ENCODE results near the gene PALLD. TPM values are rescaled to one million over a fixed set of nuclear protein-coding genes. Genes with fewer than 3 reads are reported as not detected.

Gene PALLD
- total RNA-seq, 1 donor from 2014 or later: 45.6 TPM

- no peak for DNase-seq (ENCODE audit: low read depth)
- TF ChIP-seq CTCF (conservative IDR thresholded peaks at IDR 0.05; ENCODE audit: low read depth, low read length): no peak
- no peak overlapping the region for H3K4me3 ChIP-seq (ENCODE audit: low read depth, low read length)
Observed at GRCh38 chr4:168766604-168767316, 269.9 kb downstream of the PALLD start.

- TF ChIP-seq CTCF (conservative IDR thresholded peaks at IDR 0.05; ENCODE audit: low read depth, low read length): no peak
- DNase-seq (ENCODE audit: low read depth): no peak
- H3K4me3 ChIP-seq (ENCODE audit: low read depth, low read length): no peak overlapping the region
Observed at GRCh38 chr4:168769416-168769815, 272.6 kb downstream of the PALLD start.

- no peak for DNase-seq (ENCODE audit: low read depth)
- H3K4me3 ChIP-seq (ENCODE audit: low read depth, low read length): no peak overlapping the region
- no peak for TF ChIP-seq CTCF (conservative IDR thresholded peaks at IDR 0.05; ENCODE audit: low read depth, low read length)
Observed at GRCh38 chr4:168769837-168770236, 273.0 kb downstream of the PALLD start.

- peak; percentile 15 for TF ChIP-seq CTCF (conservative IDR thresholded peaks at IDR 0.05; ENCODE audit: low read depth, low read length)
- no peak overlapping the region for H3K4me3 ChIP-seq (ENCODE audit: low read depth, low read length)
- no peak for DNase-seq (ENCODE audit: low read depth)
Observed at GRCh38 chr4:168771251-168771650, 274.4 kb downstream of the PALLD start.

GRCh38 chr4:168773388-168774195 is 276.7 kb downstream of the PALLD start:
- TF ChIP-seq CTCF (conservative IDR thresholded peaks at IDR 0.05; ENCODE audit: low read depth, low read length): no peak
- no peak for DNase-seq (ENCODE audit: low read depth)
- no peak overlapping the region for H3K4me3 ChIP-seq (ENCODE audit: low read depth, low read length)

GRCh38 chr4:168776382-168776781 is 279.5 kb downstream of the PALLD start:
- no peak for TF ChIP-seq CTCF (conservative IDR thresholded peaks at IDR 0.05; ENCODE audit: low read depth, low read length)
- H3K4me3 ChIP-seq (ENCODE audit: low read depth, low read length): no peak overlapping the region
- DNase-seq (ENCODE audit: low read depth): no peak

Measured in epithelial cell of proximal tubule (primary cell).